Muscle layer of duodenum (tissue), 2 donors: Measurements from ENCODE around the gene R3HDM2.
A peak's percentile ranks its signal among the peaks of the same experiment; 100 is the strongest.

ENCODE experiments used
- H3K27ac ChIP-seq: one replicate; pipeline ENCODE4 v1.7.0; 2013; ENCODE audit warnings: mild to moderate bottlenecking, low read length
- H3K27me3 ChIP-seq: one replicate; pipeline ENCODE4 v1.7.0; 2013; ENCODE audit warnings: low read depth, mild to moderate bottlenecking, control low read depth, low read length
- H3K36me3 ChIP-seq, 2 donors: one replicate each; pipeline ENCODE4 v1.7.0; 2013; ENCODE audit warnings: low read length in 2 of 2, control low read depth in 1 of 2, mild to moderate bottlenecking in 1 of 2; ENCODE audit not compliant: insufficient read depth in 2 of 2, control insufficient read depth in 1 of 2
- H3K4me1 ChIP-seq, 2 donors: one replicate each; pipeline ENCODE4 v1.7.0; 2013; ENCODE audit warnings: low read length in 2 of 2, mild to moderate bottlenecking in 2 of 2, control low read depth in 1 of 2, moderate library complexity in 1 of 2; ENCODE audit not compliant: insufficient read depth in 2 of 2, control insufficient read depth in 1 of 2
- H3K4me3 ChIP-seq, 2 donors: one replicate each; pipeline ENCODE4 v1.7.0; 2013; ENCODE audit warnings: low read length in 2 of 2, low read depth in 1 of 2, mild to moderate bottlenecking in 1 of 2
- H3K9me3 ChIP-seq, 2 donors: one replicate each; pipeline ENCODE4 v1.7.0; 2013; ENCODE audit warnings: low read length in 2 of 2, control low read depth in 1 of 2, mild to moderate bottlenecking in 1 of 2; ENCODE audit not compliant: control insufficient read depth in 1 of 2
- donor health status: healthy.

Gene R3HDM2

GRCh38 chr12:57240926-57241401 lies 189.9 kb downstream of the R3HDM2 start:
- no peak overlapping the region for H3K27ac ChIP-seq
- H3K36me3 ChIP-seq, result no peaks in the 10 kb centered on the region
- H3K27me3 ChIP-seq, result peaks cover 69% of the 10 kb centered on the region
- H3K9me3 ChIP-seq, result no peaks in the 10 kb centered on the region
- H3K4me1 ChIP-seq, result peaks cover 15 to 66% of the 10 kb centered on the region in 2 donors
- peak overlapping the region; percentile 56 to 71 for H3K4me3 ChIP-seq

GRCh38 chr12:57240066-57240921 lies 190.5 kb downstream of the R3HDM2 start:
- Histone ChIP-seq H3K4me3 (peak overlapping the region; percentile 56 to 71), H3K9me3 (no peaks in the 10 kb centered on the region), H3K27me3 (peaks cover 71% of the 10 kb centered on the region), H3K27ac (no peak overlapping the region), H3K36me3 (no peaks in the 10 kb centered on the region), H3K4me1 (peaks cover 15 to 72% of the 10 kb centered on the region in 2 donors)

- Histone ChIP-seq H3K4me3 (peak overlapping the region; percentile 16 to 71), H3K36me3 (peaks cover 0 to 2% of the 10 kb centered on the region in 2 donors), H3K27ac (no peak overlapping the region), H3K27me3 (peaks cover 71% of the 10 kb centered on the region), H3K4me1 (peaks cover 15 to 74% of the 10 kb centered on the region in 2 donors), H3K9me3 (no peaks in the 10 kb centered on the region)
These were observed 191.2 kb downstream of the R3HDM2 start for GRCh38 chr12:57239587-57240065.

DNA sequence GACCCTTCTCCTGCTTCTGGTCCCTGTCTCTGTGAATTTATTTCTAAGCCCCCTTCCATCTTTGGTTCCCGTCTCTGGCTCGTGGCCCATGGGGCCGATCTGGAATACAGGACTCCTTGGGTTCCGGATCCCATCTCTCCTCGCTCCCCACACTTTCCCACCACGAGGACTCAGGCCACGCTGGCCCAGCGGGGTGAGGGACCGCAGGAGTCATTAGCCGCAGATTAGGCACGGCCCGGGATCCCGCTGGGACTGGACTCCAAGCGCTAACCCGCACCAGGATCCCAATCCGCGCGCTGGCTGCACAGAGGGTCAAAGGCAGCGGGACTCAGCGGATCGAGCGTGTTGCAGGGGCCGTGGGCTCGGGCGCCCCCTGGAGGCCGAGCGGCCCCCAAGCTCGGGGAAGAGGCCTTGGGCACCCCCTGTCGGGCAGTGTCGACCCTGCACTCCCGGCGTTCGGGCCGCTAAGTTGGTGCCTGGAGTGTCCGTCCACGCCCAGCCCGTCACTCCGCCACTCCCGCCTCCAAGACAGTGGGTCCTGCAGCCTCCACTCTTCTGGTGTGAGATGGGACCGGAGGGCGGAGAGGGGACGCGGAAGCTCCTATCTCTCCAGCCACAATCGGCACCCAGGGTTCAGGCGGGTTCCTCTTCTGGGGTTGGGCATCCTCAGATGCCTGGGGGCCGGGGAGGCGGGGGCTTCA lies 191.8 kb downstream of the R3HDM2 start:
- Histone ChIP-seq H3K4me1 (peaks cover 15 to 74% of the 10 kb centered on the region in 2 donors), H3K27me3 (peaks cover 69% of the 10 kb centered on the region), H3K36me3 (peaks cover 4 to 8% of the 10 kb centered on the region in 2 donors), H3K4me3 (peak overlapping the region; percentile 60 to 71), H3K27ac (no peak overlapping the region), H3K9me3 (no peaks in the 10 kb centered on the region)

DNA sequence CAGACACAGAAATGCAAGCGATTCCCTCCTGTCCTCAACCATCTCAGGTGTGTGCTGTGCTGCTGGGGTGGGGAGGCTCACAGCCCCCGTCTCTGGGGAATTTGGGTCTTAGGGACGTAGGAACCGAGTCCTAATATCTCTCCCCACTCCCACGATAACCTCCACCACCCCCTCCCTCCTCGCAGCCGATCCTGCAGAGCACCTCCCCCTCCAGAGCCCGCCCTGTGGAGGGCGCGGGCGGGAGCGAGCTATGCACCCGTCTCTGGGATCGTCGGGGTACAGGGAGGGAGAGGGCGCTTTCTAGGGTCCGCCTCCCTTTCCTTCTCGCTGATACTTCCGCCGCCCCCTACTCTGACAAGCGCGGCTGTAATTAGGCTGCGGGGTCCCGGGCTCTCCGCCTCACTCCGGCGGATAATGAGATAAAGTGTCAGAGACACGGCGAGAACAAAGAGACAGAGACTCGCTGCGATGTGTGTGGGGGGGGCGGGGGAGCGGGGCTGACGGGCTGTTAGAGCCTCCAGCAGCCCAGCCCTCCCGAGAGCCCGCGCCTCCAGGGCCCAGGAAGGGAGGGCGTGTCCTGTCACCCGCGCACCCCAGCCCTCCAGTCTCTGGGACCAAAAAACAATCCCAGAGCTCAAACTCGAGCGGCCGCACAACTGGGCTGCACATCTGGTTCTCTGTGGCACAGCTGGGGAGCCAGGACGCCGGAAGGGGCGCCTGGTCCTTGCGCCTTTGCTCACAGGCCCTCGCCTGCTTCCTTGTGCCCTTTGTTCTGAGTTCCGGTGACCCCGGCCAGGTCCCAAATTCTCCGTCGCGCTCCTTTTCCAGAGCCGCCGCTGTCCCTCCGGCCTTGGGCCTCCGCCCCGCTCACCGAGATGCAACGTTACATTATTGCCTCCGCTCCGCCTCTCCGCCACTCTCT lies 192.7 kb downstream of the R3HDM2 start:
- no peak overlapping the region for H3K27ac ChIP-seq
- peaks cover 15 to 66% of the 10 kb centered on the region in 2 donors for H3K4me1 ChIP-seq
- H3K27me3 ChIP-seq, result peaks cover 65% of the 10 kb centered on the region
- H3K36me3 ChIP-seq, result peaks cover 12 to 16% of the 10 kb centered on the region in 2 donors
- peak overlapping the region; percentile 60 to 71 for H3K4me3 ChIP-seq
- no peaks in the 10 kb centered on the region for H3K9me3 ChIP-seq

- H3K36me3 ChIP-seq, result peaks cover 18 to 22% of the 10 kb centered on the region in 2 donors
- H3K4me3 ChIP-seq, result peak overlapping the region in 1 of 2 donors; percentile 71
- H3K27ac ChIP-seq, result no peak overlapping the region
- H3K9me3 ChIP-seq, result no peaks in the 10 kb centered on the region
- peaks cover 59% of the 10 kb centered on the region for H3K27me3 ChIP-seq
- peaks cover 10 to 59% of the 10 kb centered on the region in 2 donors for H3K4me1 ChIP-seq
These were observed 193.3 kb downstream of the R3HDM2 start for GRCh38 chr12:57237596-57237931.

DNA sequence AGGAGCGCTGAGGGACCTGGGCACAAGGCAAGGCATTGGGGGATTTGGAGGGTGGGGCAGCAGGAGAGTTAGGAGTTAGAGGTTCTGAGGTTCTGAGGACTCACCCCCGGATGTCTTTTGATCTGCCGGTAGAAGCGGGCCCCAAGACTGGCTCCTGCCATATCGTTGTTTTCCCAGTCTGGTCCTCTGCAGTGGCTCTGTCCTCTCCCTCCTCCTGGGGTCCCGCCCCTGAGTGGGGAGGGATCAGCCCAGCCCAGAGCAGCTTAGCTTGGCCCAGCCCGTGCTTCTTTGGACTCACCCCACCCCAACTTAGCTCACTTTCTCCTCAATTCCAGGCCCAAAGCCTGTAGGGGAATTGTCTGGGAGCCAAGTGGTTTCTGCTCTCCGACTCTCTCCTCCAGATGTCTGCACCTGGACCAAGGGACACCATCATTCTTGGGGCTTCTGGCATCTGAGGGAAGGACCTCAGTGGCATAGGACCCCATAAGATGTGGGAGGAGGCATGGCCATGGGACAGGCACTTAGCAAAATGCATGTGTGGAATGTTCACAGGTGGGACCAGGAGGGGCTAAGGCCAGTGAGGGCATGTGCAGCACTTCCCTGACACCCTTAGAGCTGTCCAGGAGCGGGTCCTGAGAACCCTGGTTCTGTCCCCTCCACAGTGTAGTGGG lies 193.8 kb downstream of the R3HDM2 start:
- Histone ChIP-seq H3K4me1 (peaks cover 10 to 54% of the 10 kb centered on the region in 2 donors), H3K27me3 (peaks cover 54% of the 10 kb centered on the region), H3K36me3 (peaks cover 23 to 28% of the 10 kb centered on the region in 2 donors), H3K4me3 (no peak overlapping the region), H3K27ac (no peak overlapping the region), H3K9me3 (no peaks in the 10 kb centered on the region)

DNA sequence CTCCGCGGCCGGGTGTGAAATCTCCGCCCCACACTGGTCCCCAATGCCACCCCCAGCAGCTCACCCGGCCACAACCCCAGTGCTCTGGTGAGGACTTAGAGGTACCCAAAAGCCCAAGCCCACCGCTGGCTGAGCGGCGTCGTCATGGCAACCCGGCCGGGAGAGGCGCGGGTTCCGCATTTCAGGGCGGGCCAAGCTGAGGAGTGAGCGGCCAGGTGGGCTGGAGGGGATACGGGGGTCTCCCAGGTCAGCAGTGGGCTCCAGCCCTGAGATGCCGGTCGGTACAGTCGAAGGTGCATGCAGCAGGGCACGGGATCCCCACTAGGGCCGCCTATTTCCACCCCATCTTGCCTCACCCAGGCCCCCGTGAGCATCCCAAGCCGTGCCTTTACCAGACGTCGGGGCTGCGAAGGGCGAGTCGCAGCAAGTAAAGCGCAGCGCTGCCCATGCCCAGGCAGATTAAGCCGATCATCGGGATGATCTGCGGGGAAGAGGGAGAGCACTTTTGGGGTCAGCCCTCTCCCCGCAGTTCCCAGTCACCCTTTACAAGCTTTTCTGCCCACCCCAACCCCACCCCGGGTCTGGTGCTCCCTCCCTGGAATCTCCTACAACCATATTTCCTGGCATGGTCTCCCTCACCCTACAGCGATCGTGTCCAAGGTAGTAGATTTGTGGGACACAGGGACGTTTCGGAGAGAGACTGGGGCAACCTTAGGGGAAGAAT lies 194.5 kb downstream of the R3HDM2 start:
- no peak overlapping the region for H3K27ac ChIP-seq
- H3K9me3 ChIP-seq, result no peaks in the 10 kb centered on the region
- peaks cover 10 to 49% of the 10 kb centered on the region in 2 donors for H3K4me1 ChIP-seq
- peaks cover 47% of the 10 kb centered on the region for H3K27me3 ChIP-seq
- peaks cover 27 to 33% of the 10 kb centered on the region in 2 donors for H3K36me3 ChIP-seq
- H3K4me3 ChIP-seq, result no peak overlapping the region

- Histone ChIP-seq H3K27ac (no peak overlapping the region), H3K36me3 (peaks cover 29 to 33% of the 10 kb centered on the region in 2 donors), H3K9me3 (no peaks in the 10 kb centered on the region), H3K4me1 (peaks cover 13 to 49% of the 10 kb centered on the region in 2 donors), H3K4me3 (no peak overlapping the region), H3K27me3 (peaks cover 41% of the 10 kb centered on the region)
These were observed 195.1 kb downstream of the R3HDM2 start for GRCh38 chr12:57235728-57236131.
